ENCODE measurements around the gene ZC3H18. TPM values are rescaled to one million over a fixed set of nuclear protein-coding genes. Genes with fewer than 3 reads are reported as not detected.

The ZC3H18 gene
- total RNA-seq, 3 donors from 2014 or later, result 12.5 to 14.9 (median 13.3) TPM

DNA sequence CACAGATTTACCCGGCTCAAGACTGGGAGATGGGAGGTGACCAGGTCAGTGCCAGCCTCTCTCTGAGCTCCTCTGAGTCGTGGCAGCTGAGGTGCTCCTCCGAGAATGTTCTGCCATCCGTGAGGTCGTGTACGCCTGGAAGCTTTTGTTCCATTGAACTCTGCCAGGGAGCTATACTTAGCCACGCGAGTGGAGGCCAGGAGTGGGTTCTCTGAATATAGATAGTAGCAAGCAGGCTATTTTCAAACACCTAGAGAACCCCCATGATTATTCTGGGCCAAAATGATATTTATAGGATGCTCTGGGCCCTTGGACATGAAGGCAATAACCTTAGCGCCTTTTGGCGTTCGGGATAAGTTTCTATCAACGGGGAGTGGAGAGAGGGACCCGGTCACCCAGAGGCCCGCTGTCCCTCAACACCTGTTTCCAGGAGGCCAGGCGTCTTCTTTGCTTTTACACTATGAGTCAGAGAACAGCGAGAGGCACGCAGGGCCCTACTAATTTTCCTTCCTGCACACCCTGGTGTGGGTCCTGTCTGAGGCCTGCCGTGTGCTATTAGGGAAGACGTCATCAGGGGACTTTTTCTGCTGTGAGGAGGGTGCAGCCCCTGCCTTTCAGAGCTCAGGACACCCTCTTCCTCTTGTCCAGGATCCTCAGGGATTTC, 103.6 kb downstream of the ZC3H18 start:
- H3K27me3 ChIP-seq, result peaks cover 4 to 20% of the 10 kb centered on the region in 2 donors
- TF ChIP-seq CTCF (IDR thresholded peaks at IDR 0.05) (no peak), POLR2AphosphoS5 (IDR thresholded peaks at IDR 0.05) (no peak), POLR2A (IDR thresholded peaks at IDR 0.05) (no peak)
- H3K27ac ChIP-seq, result no peak overlapping the region
- no peaks in the 10 kb centered on the region for H3K4me1 ChIP-seq
- H3K36me3 ChIP-seq, result no peaks in the 10 kb centered on the region
- no peak for DNase-seq (ENCODE audit: low spot score in 2 of 2)
- H3K4me3 ChIP-seq, result no peak overlapping the region
- H3K9me3 ChIP-seq, result no peaks in the 10 kb centered on the region
- intact Hi-C loops (cut with DNase I; ENCODE audit: low total_unique reads), result no loop called here

- intact Hi-C loops (cut with DNase I; ENCODE audit: low total_unique reads), result no loop called here
- no peak for TF ChIP-seq CTCF (IDR thresholded peaks at IDR 0.05)
- Histone ChIP-seq H3K4me1 (no peaks in the 10 kb centered on the region), H3K27ac (no peak overlapping the region), H3K4me3 (no peak overlapping the region), H3K36me3 (no peaks in the 10 kb centered on the region), H3K27me3 (peaks cover 4 to 36% of the 10 kb centered on the region in 2 donors), H3K9me3 (no peaks in the 10 kb centered on the region)
- no peak for DNase-seq (ENCODE audit: low spot score in 2 of 2)
Observed at GRCh38 chr16:88676502-88677242, 106.5 kb downstream of the ZC3H18 start.

- H3K27ac ChIP-seq, result no peak overlapping the region
- H3K4me1 ChIP-seq, result no peaks in the 10 kb centered on the region
- no peaks in the 10 kb centered on the region for H3K9me3 ChIP-seq
- no peak for DNase-seq (ENCODE audit: low spot score in 2 of 2)
- H3K27me3 ChIP-seq, result peaks cover 4 to 41% of the 10 kb centered on the region in 2 donors
- no peak for TF ChIP-seq POLR2A (IDR thresholded peaks at IDR 0.05)
- TF ChIP-seq POLR2AphosphoS5 (IDR thresholded peaks at IDR 0.05), result no peak
- no peak for TF ChIP-seq CTCF (IDR thresholded peaks at IDR 0.05)
- intact Hi-C loops (cut with DNase I; ENCODE audit: low total_unique reads), result no loop called here
- H3K4me3 ChIP-seq, result no peak overlapping the region
- no peaks in the 10 kb centered on the region for H3K36me3 ChIP-seq
Observed at GRCh38 chr16:88677721-88678120, 107.5 kb downstream of the ZC3H18 start.

DNA sequence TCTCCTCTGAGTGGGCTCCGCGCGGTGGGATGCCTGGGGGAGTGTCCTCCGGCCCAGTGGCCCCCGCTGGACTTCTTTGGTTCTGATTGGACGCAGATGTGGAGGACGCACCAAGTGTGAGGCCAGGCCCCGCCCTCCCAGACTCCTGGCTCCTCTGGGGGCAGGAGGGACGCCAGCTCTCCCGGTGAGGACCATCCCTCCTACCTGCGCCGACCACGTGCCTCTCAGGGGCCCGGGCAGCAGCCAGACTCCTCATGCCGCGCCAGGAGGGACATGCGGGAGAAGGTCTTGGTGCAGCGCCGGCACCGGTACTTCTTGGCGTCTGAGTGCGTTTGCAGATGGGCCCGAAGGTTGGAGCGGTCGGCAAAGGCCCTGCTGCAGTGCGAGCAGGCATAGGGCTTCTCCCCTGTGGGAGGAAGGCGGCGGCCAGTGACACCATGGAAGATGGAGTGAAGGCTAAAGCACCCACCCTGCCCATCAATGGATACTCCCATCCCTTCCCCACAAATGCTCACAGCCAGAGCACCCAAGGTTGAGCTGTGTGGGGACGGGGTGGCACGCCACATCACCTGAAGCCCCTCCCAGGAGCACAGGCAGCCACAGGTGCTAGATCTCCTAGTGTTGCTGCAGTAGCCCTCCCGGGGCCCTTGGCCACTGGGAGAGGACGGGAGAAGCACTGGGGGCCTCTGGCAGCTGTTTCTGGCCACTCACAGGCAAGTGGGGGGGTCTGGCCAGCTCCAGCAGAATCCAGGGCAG, 108.2 kb downstream of the ZC3H18 start:
- H3K4me1 ChIP-seq, result no peaks in the 10 kb centered on the region
- no peaks in the 10 kb centered on the region for H3K9me3 ChIP-seq
- H3K36me3 ChIP-seq, result no peaks in the 10 kb centered on the region
- DNase-seq (ENCODE audit: low spot score in 2 of 2), result no peak
- intact Hi-C loops (cut with DNase I; ENCODE audit: low total_unique reads), result no loop called here
- H3K27ac ChIP-seq, result no peak overlapping the region
- peaks cover 4 to 41% of the 10 kb centered on the region in 2 donors for H3K27me3 ChIP-seq
- no peak overlapping the region for H3K4me3 ChIP-seq
- TF ChIP-seq POLR2A (IDR thresholded peaks at IDR 0.05), result no peak
- TF ChIP-seq CTCF (IDR thresholded peaks at IDR 0.05), result no peak
- no peak for TF ChIP-seq POLR2AphosphoS5 (IDR thresholded peaks at IDR 0.05)

Measured in breast epithelium (tissue), 4 donors.